K562 (cell line): ENCODE results near the gene ATP6V0D1. TPM values are rescaled to one million over a fixed set of nuclear protein-coding genes. Genes with fewer than 3 reads are reported as not detected.

ENCODE experiments used
- CREM ChIP-seq: IDR thresholded peaks from 2 replicates; pipeline ENCODE4 v1.6.1; 2014; ENCODE audit warnings: antibody characterized with exemption, low read depth
- ELF4 ChIP-seq: fragments of 450-650 bp; formaldehyde crosslinking; IDR thresholded peaks from 2 replicates; pipeline ENCODE4 v1.4.0; 2022; ENCODE audit warnings: missing genetic modification characterization
- FOXA1 ChIP-seq: fragments of 450-650 bp; IDR thresholded peaks from 2 replicates; pipeline ENCODE4 v1.6.1; 2016; ENCODE audit warnings: mild to moderate bottlenecking, borderline replicate concordance
- FOXJ3 ChIP-seq: sonication (generic); formaldehyde crosslinking; IDR thresholded peaks from 2 replicates; pipeline ENCODE4 v1.4.0; 2020; ENCODE audit warnings: mild to moderate bottlenecking, missing genetic modification reagents
- NELFE ChIP-seq: IDR thresholded peaks from 2 replicates; pipeline ENCODE4 v1.6.1; 2011; ENCODE audit warnings: mild to moderate bottlenecking; ENCODE audit not compliant: insufficient read depth, insufficient read length
- NFATC3 ChIP-seq: fragments of 450-650 bp; IDR thresholded peaks from 2 replicates; pipeline ENCODE4 v1.6.1; 2017; ENCODE audit warnings: mild to moderate bottlenecking
- PHB2 ChIP-seq: fragments of 450-650 bp; IDR thresholded peaks from 2 replicates; pipeline ENCODE4 v1.6.1; 2017; ENCODE audit warnings: low read depth
- RBBP5 ChIP-seq: fragments of 200-600 bp; sonication (generic); IDR thresholded peaks from 2 replicates; pipeline ENCODE4 v1.6.1; 2012; ENCODE audit warnings: borderline replicate concordance, mild to moderate bottlenecking, low read length, control low read depth, inconsistent platforms; ENCODE audit not compliant: insufficient read depth, poor library complexity, severe bottlenecking
- SLC30A9 ChIP-seq: fragments of 250-450 bp; sonication (Bioruptor Pico); IDR thresholded peaks from 2 replicates; pipeline ENCODE4 v1.8.0; 2022; ENCODE audit warnings: mild to moderate bottlenecking, moderate library complexity
- TFAM ChIP-seq: fragments of 250-450 bp; sonication (Bioruptor Pico); conservative IDR thresholded peaks from 2 replicates; pipeline ENCODE4 v1.5.0; 2021; ENCODE audit warnings: mild to moderate bottlenecking, moderate library complexity
- XRCC4 ChIP-seq: IDR thresholded peaks from one replicate; pipeline ENCODE4 v1.6.1; 2011; ENCODE audit not compliant: insufficient read depth, insufficient read length; ENCODE audit errors: extremely low read depth
- ZC3H8 ChIP-seq: fragments of 450-650 bp; IDR thresholded peaks from 2 replicates; pipeline ENCODE4 v1.6.1; 2017
- ZNF134 ChIP-seq: fragments of 250-450 bp; sonication (Bioruptor Pico); conservative IDR thresholded peaks from 2 replicates; pipeline ENCODE4 v1.4.0; 2020
- ZNF146 ChIP-seq: IDR thresholded peaks from one replicate; pipeline ENCODE4 v1.6.1; 2018; ENCODE audit warnings: missing compliant biosample characterization; ENCODE audit not compliant: unreplicated experiment
- ZNF217 ChIP-seq: sonication (generic); formaldehyde crosslinking; IDR thresholded peaks from 2 replicates; pipeline ENCODE4 v1.8.0; 2022; ENCODE audit warnings: mild to moderate bottlenecking, missing genetic modification reagents
- ZNF583 ChIP-seq: fragments of 250-450 bp; sonication (Bioruptor Pico); IDR thresholded peaks from 2 replicates; pipeline ENCODE4 v1.4.0; 2020
- ZSCAN32 ChIP-seq: fragments of 450-650 bp; formaldehyde crosslinking; IDR thresholded peaks from 2 replicates; pipeline ENCODE4 v1.4.0; 2020; ENCODE audit warnings: mild to moderate bottlenecking, moderate library complexity
- polyA plus RNA-seq, 8 experiments: library from polyadenylated mRNA; depleted of rRNA in 4 of 8; stranded (reverse) in 5 of 8; unstranded in 3 of 8; fragments of >200 nt; fragmentation: Nextera tagmentation in 2 of 8; fragmentation: Illumina TruSeq in 1 of 8; extraction: Ambion mirVana in 2 of 8; extraction: Trizol in 1 of 8; gene quantifications; 2 replicates each; pipeline versions ENCODE4 v1.2.1 to v1.2.3, GENCODE V29; 2011 to 2014; ENCODE audit warnings: inconsistent platforms in 1 of 8, missing spikeins in 1 of 8
- total RNA-seq, 7 experiments: library from RNA; depleted of rRNA in 6 of 7; stranded (reverse); fragments of >200 nt in 6 of 7; fragmentation: Illumina TruSeq in 2 of 7; extraction: Trizol in 2 of 7; gene quantifications; 2 replicates each; pipeline versions ENCODE4 v1.2.1 to v1.2.3, GENCODE V29; 2011 to 2021; ENCODE audit warnings: low replicate concordance in 1 of 7
- TF ChIP-seq, protein P1 (sequence below): sonication (generic); formaldehyde crosslinking; IDR thresholded peaks from 2 replicates; pipeline ENCODE4 v1.8.0; 2022; ENCODE audit warnings: missing genetic modification reagents, mild to moderate bottlenecking, borderline replicate concordance
- TF ChIP-seq, protein P2 (sequence below): sonication (generic); formaldehyde crosslinking; IDR thresholded peaks from 2 replicates; pipeline ENCODE4 v1.9.0; 2022; ENCODE audit warnings: mild to moderate bottlenecking, missing genetic modification reagents
- TF ChIP-seq, protein P3 (sequence below): sonication (generic); formaldehyde crosslinking; IDR thresholded peaks from 2 replicates; pipeline ENCODE4 v1.8.0; 2023; ENCODE audit warnings: mild to moderate bottlenecking, missing genetic modification reagents
- TF ChIP-seq, protein P4 (sequence below): fragments of 450-650 bp; formaldehyde crosslinking; IDR thresholded peaks from 2 replicates; pipeline ENCODE4 v1.4.0; 2022; ENCODE audit warnings: mild to moderate bottlenecking, moderate library complexity
- TF ChIP-seq, protein P5 (sequence below): fragments of 250-450 bp; sonication (Bioruptor Pico); IDR thresholded peaks from 2 replicates; pipeline ENCODE4 v1.4.0; 2020

Gene ATP6V0D1
- total and polyA plus RNA-seq, 9 of the 15 experiments (the other 6 are each of a cell fraction or from before 2014, with no cell fraction given), result 23.2 to 69.7 (median 45.6) TPM

DNA sequence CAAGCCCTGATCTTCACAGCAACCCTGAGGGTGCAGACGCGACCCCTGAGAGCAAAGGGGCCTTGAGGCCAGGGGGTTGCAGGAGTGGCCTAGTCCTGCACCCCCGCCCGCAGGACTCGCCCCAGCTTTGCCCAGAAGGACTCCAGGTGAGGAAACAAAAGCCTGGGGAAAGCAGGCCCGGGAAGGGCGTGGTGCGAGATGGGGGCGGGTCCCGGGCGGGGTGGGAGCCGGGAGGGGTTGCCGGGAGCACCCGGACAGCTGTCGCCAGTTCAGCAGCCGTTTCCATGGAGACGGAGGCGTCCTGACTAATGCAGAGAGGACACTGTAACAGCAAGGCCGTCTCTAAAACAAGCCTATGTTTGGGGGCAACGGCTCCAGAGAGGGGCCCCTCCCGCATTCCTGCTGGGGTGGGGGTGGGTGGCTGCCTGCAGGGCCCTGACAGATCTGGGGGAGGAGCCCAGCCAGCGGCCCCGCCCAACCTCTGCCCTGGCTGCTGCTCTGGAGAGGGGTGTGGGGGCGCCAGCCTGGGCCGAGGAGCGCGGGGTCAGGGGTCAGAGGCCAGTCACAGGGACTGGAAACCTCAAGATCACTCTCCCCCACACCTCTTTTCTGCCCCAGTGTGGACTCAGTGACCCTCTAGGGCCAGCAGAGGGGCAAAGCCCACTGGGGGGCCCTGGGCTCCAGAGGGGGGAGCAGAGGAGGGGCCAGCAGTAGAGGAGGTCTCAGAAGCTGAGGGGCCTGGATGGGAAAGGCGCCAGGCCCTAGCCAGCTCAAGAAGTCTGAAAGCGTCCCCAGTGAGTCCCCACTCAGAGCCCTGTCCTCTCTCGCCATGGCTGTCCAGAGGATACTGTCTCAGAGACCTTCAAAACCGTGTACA, 84.6 kb downstream of the ATP6V0D1 start (continued):
- TF ChIP-seq, protein P1, sequence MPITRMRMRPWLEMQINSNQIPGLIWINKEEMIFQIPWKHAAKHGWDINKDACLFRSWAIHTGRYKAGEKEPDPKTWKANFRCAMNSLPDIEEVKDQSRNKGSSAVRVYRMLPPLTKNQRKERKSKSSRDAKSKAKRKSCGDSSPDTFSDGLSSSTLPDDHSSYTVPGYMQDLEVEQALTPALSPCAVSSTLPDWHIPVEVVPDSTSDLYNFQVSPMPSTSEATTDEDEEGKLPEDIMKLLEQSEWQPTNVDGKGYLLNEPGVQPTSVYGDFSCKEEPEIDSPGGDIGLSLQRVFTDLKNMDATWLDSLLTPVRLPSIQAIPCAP (CRISPR knock-in tag), result no peak
- TF ChIP-seq, protein P2, sequence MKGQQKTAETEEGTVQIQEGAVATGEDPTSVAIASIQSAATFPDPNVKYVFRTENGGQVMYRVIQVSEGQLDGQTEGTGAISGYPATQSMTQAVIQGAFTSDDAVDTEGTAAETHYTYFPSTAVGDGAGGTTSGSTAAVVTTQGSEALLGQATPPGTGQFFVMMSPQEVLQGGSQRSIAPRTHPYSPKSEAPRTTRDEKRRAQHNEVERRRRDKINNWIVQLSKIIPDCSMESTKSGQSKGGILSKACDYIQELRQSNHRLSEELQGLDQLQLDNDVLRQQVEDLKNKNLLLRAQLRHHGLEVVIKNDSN (CRISPR knock-in tag), result no peak
- TF ChIP-seq NFATC3 (no peak), CREM (0 out of 2 replicates have a peak, but pooled peaks have one; percentile 15), ZNF217 (CRISPR knock-in tag) (no peak), ZC3H8 (no peak), FOXJ3 (peak; percentile 80), ZNF146 (no peak), ZSCAN32 (no peak), TFAM (CRISPR knock-in tag) (no peak), ZNF134 (CRISPR knock-in tag) (no peak), FOXA1 (no peak), RBBP5 (no peak), ZNF583 (CRISPR knock-in tag) (no peak), ELF4 (CRISPR knock-in tag) (no peak), NELFE (no peak), SLC30A9 (CRISPR knock-in tag) (no peak), PHB2 (no peak), XRCC4 (no peak)
- TF ChIP-seq, protein P3, sequence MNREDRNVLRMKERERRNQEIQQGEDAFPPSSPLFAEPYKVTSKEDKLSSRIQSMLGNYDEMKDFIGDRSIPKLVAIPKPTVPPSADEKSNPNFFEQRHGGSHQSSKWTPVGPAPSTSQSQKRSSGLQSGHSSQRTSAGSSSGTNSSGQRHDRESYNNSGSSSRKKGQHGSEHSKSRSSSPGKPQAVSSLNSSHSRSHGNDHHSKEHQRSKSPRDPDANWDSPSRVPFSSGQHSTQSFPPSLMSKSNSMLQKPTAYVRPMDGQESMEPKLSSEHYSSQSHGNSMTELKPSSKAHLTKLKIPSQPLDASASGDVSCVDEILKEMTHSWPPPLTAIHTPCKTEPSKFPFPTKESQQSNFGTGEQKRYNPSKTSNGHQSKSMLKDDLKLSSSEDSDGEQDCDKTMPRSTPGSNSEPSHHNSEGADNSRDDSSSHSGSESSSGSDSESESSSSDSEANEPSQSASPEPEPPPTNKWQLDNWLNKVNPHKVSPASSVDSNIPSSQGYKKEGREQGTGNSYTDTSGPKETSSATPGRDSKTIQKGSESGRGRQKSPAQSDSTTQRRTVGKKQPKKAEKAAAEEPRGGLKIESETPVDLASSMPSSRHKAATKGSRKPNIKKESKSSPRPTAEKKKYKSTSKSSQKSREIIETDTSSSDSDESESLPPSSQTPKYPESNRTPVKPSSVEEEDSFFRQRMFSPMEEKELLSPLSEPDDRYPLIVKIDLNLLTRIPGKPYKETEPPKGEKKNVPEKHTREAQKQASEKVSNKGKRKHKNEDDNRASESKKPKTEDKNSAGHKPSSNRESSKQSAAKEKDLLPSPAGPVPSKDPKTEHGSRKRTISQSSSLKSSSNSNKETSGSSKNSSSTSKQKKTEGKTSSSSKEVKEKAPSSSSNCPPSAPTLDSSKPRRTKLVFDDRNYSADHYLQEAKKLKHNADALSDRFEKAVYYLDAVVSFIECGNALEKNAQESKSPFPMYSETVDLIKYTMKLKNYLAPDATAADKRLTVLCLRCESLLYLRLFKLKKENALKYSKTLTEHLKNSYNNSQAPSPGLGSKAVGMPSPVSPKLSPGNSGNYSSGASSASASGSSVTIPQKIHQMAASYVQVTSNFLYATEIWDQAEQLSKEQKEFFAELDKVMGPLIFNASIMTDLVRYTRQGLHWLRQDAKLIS (CRISPR knock-in tag), result no peak
- TF ChIP-seq, protein P4, sequence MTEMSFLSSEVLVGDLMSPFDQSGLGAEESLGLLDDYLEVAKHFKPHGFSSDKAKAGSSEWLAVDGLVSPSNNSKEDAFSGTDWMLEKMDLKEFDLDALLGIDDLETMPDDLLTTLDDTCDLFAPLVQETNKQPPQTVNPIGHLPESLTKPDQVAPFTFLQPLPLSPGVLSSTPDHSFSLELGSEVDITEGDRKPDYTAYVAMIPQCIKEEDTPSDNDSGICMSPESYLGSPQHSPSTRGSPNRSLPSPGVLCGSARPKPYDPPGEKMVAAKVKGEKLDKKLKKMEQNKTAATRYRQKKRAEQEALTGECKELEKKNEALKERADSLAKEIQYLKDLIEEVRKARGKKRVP (CRISPR knock-in tag), result no peak
- TF ChIP-seq, protein P5, sequence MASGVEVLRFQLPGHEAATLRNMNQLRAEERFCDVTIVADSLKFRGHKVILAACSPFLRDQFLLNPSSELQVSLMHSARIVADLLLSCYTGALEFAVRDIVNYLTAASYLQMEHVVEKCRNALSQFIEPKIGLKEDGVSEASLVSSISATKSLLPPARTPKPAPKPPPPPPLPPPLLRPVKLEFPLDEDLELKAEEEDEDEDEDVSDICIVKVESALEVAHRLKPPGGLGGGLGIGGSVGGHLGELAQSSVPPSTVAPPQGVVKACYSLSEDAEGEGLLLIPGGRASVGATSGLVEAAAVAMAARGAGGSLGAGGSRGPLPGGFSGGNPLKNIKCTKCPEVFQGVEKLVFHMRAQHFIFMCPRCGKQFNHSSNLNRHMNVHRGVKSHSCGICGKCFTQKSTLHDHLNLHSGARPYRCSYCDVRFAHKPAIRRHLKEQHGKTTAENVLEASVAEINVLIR (CRISPR knock-in tag), result no peak
